ENCODE results near the gene HES7. TPM values are rescaled to one million over a fixed set of nuclear protein-coding genes. Genes with fewer than 3 reads are reported as not detected.

Gene HES7
- polyA plus RNA-seq, 1 experiment = not detected

DNA sequence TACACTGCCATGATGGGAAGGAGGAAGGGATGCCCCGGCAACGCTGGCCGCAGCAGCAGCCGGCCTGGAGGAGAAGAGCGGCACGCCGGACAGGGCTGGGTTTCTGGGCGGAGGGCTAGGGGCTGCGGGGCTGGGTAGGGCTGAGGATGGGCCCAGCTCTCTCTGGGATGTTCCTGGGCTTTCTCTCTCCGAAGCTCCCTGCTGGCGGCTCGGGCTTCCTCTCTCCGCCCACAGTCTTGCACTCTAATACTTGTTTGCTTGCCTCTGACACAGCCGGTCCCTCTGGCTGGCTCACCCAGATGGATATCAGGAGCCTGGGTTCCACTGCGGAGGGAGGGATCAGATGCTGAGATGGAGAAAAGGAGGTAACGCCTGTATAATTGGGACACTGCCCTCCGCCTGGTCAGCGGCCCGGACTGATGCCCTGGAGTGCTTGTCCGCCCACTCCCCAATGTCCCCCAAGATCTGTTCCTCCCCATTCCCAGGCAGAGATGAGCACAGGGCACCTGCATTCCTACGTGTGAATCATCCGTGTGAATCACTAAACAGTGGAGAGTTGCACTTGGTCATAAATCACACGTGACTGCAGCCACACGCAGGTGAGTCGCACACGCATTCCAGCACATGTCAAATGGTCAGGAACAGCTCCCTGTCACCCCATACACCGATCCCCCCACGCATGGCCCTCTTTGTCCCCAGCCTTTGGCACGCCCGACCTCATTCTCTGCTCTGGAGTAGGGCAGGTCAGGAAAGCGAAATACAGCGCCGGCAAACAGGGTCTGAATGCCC lies 5.7 kb downstream of the HES7 start, which contains the start of gene ALOXE3:
ALOXE3 (minus strand) TSS at position 535 of the 789 bp plus-strand sequence; CDS start at position 11, 524 bp downstream.
- Histone ChIP-seq H3K4me3 (ENCODE audit: low read depth, low read length) (peak within 1 kb of the TSS; percentile 76), H3K9me3 (ENCODE audit: control insufficient read depth, insufficient read depth, low read length) (no peaks in the 10 kb centered on the region), H3K27ac (ENCODE audit: low read depth, low read length) (peak within 1 kb of the TSS; percentile 31), H3K27me3 (ENCODE audit: control insufficient read depth, insufficient read depth, low read length) (peaks cover 35% of the 10 kb centered on the region)
- POLR2A ChIA-PET = interaction anchor here (0.6 to 2.8 kb wide), 2 partner anchors 55 to 142 kb away, joined by 3 to 18 read pairs; no protein-coding TSS in a partner anchor
- TF ChIP-seq CTCF (IDR thresholded peaks at IDR 0.05; ENCODE audit: low read depth, low read length) = no peak
- DNase-seq (ENCODE audit: low read depth, low spot score) = no peak
- CTCF ChIA-PET = interaction anchor here (0.5 to 3.8 kb wide), 30 partner anchors 8 to 283 kb away, joined by 3 to 71 read pairs (median 6); partner anchors contain the start of gene SLC25A35

GRCh38 chr17:8117367-8117979 lies 6.4 kb downstream of the HES7 start:
- Histone ChIP-seq H3K4me3 (ENCODE audit: low read depth, low read length) (peak overlapping the region; percentile 76), H3K9me3 (ENCODE audit: control insufficient read depth, insufficient read depth, low read length) (no peaks in the 10 kb centered on the region), H3K27ac (ENCODE audit: low read depth, low read length) (no peak overlapping the region), H3K27me3 (ENCODE audit: control insufficient read depth, insufficient read depth, low read length) (peaks cover 35% of the 10 kb centered on the region)
- ChIA-PET POLR2A (no interaction called here), CTCF (interaction anchor here (0.5 to 3.8 kb wide), 10 partner anchors 8 to 1565 kb away, joined by 3 to 71 read pairs (median 12); no protein-coding TSS in a partner anchor)
- no peak for DNase-seq (ENCODE audit: low read depth, low spot score)
- no peak for TF ChIP-seq CTCF (IDR thresholded peaks at IDR 0.05; ENCODE audit: low read depth, low read length)

- Histone ChIP-seq H3K9me3 (ENCODE audit: control insufficient read depth, insufficient read depth, low read length) (no peaks in the 10 kb centered on the region), H3K4me3 (ENCODE audit: low read depth, low read length) (no peak overlapping the region), H3K27ac (ENCODE audit: low read depth, low read length) (no peak overlapping the region), H3K27me3 (ENCODE audit: control insufficient read depth, insufficient read depth, low read length) (peaks cover 42% of the 10 kb centered on the region)
- no peak for TF ChIP-seq CTCF (IDR thresholded peaks at IDR 0.05; ENCODE audit: low read depth, low read length)
- CTCF ChIA-PET = interaction anchor here (0.5 to 0.7 kb wide), 2 partner anchors 71 to 1564 kb away, joined by 3 to 8 read pairs; no protein-coding TSS in a partner anchor
- DNase-seq (ENCODE audit: low read depth, low spot score) = no peak
- POLR2A ChIA-PET = no interaction called here
These were observed 7.1 kb downstream of the HES7 start for GRCh38 chr17:8116776-8117175.

DNA sequence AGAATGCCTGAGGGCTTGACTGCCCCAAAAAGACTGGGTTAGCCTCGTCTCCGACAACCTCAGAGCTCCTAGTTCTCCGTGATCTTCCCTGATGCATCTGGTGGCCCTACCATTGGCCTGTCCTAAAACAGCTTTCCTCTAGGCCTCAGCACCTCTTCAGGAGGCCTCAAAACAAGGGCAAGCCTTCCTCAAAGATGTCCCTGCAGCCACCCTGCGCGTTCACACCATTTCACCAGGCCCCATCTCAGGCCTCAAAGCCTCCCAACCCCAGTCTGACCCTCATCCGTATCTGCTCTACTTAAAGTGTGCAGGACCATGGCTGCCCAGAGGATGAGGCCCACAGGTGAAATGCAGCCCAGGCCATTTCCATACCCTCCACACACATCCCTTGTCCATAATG lies 13.0 kb downstream of the HES7 start:
- ChIA-PET POLR2A (no interaction called here), CTCF (interaction anchor here (0.6 to 3.8 kb wide), 12 partner anchors 8 to 53 kb away, joined by 3 to 25 read pairs (median 4); partner anchors contain the start of gene ALOXE3)
- Histone ChIP-seq H3K4me3 (ENCODE audit: low read depth, low read length) (no peak overlapping the region), H3K27ac (ENCODE audit: low read depth, low read length) (no peak overlapping the region), H3K9me3 (ENCODE audit: control insufficient read depth, insufficient read depth, low read length) (no peaks in the 10 kb centered on the region; the same call in 1 of the 2 replicates), H3K27me3 (ENCODE audit: control insufficient read depth, insufficient read depth, low read length) (peaks cover 53% of the 10 kb centered on the region)
- TF ChIP-seq CTCF (IDR thresholded peaks at IDR 0.05; ENCODE audit: low read depth, low read length) = no peak
- DNase-seq (ENCODE audit: low read depth, low spot score) = no peak

Data from AG04450 (cell line).